PFSK-1 (cell line): ENCODE measurements around the gene PHLDB1.

Source experiments
- FOXP2 ChIP-seq: optimal IDR thresholded peaks from 2 replicates; pipeline ENCODE3; 2011; ENCODE audit warnings: borderline replicate concordance, control low read depth, inconsistent platforms; ENCODE audit not compliant: insufficient read depth; ENCODE audit errors: extremely low read length, extremely low read depth
- POLR2AphosphoS5 ChIP-seq: IDR thresholded peaks from 2 replicates; pipeline ENCODE4 v1.6.1; 2012; ENCODE audit warnings: low read depth, mild to moderate bottlenecking, control low read depth, low read length, moderate library complexity
- SIN3A ChIP-seq: IDR thresholded peaks from 2 replicates; pipeline ENCODE4 v1.6.1; 2012; ENCODE audit warnings: mild to moderate bottlenecking, low read length, moderate library complexity, borderline replicate concordance; ENCODE audit not compliant: insufficient read depth
- TAF1 ChIP-seq: IDR thresholded peaks from 2 replicates; pipeline ENCODE4 v1.6.1; 2012; ENCODE audit warnings: low read length, control low read depth, borderline replicate concordance; ENCODE audit not compliant: insufficient read depth
- TF ChIP-seq, protein P1 (sequence below), 2 experiments: IDR thresholded peaks; 2 replicates each; pipeline versions ENCODE4 v1.6.1 to v1.8.0; 2011 to 2012; ENCODE audit warnings: low read depth in 2 of 2, low read length in 2 of 2, control low read depth in 1 of 2, inconsistent platforms in 1 of 2, mild to moderate bottlenecking in 1 of 2, moderate library complexity in 1 of 2; ENCODE audit not compliant: insufficient read depth in 1 of 2

The PHLDB1 gene

DNA sequence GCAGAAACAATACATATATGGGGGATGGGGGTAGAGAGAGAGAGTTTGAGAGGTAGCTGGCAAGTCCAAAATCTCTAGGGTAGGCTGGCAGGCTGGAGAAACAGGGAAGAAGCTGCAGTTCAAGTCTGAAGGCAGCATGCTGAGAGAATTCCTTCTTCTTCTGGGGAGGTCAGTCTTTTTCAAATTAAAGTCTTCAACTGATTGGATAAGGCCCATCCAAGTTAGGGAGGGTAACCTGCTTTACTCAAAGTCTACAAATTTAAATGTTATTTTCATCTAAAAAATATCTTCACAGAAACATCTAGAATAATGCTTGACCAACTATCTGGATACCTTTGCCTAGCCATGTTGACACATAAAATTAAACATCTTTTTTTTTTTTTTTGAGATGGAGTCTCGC, 75.0 kb downstream of the PHLDB1 start:
- TF ChIP-seq POLR2AphosphoS5 (no peak), TAF1 (no peak), SIN3A (no peak), FOXP2 (no peak)
- TF ChIP-seq, protein P1, sequence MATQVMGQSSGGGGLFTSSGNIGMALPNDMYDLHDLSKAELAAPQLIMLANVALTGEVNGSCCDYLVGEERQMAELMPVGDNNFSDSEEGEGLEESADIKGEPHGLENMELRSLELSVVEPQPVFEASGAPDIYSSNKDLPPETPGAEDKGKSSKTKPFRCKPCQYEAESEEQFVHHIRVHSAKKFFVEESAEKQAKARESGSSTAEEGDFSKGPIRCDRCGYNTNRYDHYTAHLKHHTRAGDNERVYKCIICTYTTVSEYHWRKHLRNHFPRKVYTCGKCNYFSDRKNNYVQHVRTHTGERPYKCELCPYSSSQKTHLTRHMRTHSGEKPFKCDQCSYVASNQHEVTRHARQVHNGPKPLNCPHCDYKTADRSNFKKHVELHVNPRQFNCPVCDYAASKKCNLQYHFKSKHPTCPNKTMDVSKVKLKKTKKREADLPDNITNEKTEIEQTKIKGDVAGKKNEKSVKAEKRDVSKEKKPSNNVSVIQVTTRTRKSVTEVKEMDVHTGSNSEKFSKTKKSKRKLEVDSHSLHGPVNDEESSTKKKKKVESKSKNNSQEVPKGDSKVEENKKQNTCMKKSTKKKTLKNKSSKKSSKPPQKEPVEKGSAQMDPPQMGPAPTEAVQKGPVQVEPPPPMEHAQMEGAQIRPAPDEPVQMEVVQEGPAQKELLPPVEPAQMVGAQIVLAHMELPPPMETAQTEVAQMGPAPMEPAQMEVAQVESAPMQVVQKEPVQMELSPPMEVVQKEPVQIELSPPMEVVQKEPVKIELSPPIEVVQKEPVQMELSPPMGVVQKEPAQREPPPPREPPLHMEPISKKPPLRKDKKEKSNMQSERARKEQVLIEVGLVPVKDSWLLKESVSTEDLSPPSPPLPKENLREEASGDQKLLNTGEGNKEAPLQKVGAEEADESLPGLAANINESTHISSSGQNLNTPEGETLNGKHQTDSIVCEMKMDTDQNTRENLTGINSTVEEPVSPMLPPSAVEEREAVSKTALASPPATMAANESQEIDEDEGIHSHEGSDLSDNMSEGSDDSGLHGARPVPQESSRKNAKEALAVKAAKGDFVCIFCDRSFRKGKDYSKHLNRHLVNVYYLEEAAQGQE (IDR thresholded peaks at IDR 0.05; ENCODE audit: insufficient read depth in 1 of 2, low read depth in 2 of 2, low read length in 2 of 2): no peak

DNA sequence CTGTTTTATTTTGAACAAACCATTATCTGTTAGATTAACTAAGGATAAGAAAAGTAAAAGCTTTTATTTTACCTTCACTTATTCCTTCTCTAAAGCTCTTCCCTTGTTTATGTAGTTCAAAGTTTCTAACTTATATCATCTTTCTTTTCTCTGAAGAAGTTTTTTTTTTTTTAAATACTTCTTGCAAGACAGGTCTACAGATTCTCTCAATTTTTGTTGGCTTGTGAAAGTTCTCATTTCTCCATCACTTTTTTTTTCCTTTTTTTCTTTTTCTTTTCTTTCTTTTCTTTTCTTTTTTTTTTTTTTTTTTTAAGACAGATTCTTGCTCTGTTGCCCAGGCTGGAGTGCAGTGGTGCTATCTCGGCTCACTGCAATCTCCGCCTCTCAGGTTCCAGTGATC, 76.8 kb downstream of the PHLDB1 start:
- no peak for TF ChIP-seq FOXP2
- TF ChIP-seq, protein P1 (IDR thresholded peaks at IDR 0.05; ENCODE audit: insufficient read depth in 1 of 2, low read depth in 2 of 2, low read length in 2 of 2): no peak
- TF ChIP-seq POLR2AphosphoS5: no peak
- TF ChIP-seq TAF1: no peak
- no peak for TF ChIP-seq SIN3A

DNA sequence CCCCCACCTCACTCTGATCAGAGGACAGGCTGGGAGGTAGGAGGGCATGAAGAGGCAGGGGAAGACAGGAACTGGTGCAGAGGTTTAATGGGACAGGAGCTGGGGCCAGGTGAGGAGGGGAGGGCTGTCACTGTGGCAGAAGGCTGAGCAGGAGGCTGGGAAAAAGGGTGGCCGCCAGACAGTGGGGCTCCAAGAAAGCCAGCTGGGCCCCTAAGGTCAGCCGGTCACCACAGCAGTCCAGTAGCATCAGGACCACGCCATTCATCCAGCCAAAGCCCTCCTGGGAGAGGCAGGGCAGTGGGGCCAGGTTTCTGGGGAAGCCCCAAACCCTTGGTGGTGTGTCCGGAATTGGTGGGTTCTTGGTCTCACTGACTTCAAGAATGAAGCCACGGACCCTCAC, 80.5 kb downstream of the PHLDB1 start:
- TF ChIP-seq POLR2AphosphoS5 (no peak), SIN3A (no peak), TAF1 (no peak), FOXP2 (no peak)
- TF ChIP-seq, protein P1 (IDR thresholded peaks at IDR 0.05; ENCODE audit: insufficient read depth in 1 of 2, low read depth in 2 of 2, low read length in 2 of 2): no peak

DNA sequence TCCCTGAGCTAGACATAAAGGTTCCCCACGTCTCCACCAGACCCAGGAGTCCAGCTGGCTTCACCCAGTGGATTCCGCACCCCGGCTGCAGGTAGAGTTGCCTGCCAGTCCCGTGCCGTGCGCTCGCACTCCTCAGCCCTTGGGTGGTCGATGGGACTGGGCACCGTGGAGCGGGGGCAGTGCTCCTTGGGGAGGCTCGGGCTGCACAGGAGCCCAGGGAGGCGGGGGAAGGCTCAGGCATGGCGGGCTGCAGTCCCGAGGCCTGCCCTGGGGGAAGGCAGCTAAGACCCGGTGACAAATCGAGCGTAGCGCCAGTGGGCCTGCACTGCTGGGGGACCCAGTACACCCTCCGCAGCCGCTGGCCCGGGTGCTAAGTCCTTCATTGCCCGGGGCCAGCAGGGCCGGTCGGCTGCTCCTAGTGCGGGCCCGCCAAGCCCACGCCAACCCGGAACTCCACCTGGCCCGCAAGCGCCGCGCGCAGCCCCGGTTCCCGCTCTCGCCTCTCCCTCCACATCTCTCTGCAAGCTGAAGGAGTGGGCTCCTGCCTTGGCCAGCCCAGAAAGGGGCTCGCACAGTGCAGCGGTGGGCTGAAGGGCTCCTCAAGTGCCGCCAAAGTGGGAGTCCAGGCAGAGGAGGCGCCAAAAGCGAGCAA, 81.6 kb downstream of the PHLDB1 start:
- TF ChIP-seq TAF1 (no peak), FOXP2 (no peak), POLR2AphosphoS5 (no peak), SIN3A (no peak)
- TF ChIP-seq, protein P1 (IDR thresholded peaks at IDR 0.05; ENCODE audit: insufficient read depth in 1 of 2, low read depth in 2 of 2, low read length in 2 of 2): no peak

DNA sequence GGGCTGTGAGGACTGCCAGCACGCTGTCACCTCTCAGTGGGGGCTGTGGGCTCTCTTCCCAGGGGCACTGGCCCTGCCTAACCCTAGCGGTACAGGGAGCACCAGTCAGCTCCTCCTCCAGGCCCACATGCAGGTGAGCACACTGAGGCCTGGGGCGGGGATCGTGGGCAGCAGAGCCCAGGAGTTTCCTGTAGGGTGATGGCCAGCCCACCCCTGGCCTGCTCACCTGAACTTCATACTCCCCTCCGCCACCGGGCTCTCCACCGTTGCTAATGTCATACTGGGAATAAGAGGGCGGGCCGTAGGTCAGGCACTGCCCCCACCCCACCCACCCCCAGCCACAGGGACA, 82.1 kb downstream of the PHLDB1 start:
- no peak for TF ChIP-seq POLR2AphosphoS5
- no peak for TF ChIP-seq SIN3A
- no peak for TF ChIP-seq TAF1
